ENCODE results near the gene PARK7. TPM values are rescaled to one million over a fixed set of nuclear protein-coding genes. Genes with fewer than 3 reads are reported as not detected.
"Not testable (repeated sequence)": the region's sequence is repeated elsewhere in the genome, so short reads cannot be mapped to it uniquely, and the experiment has no call there.

Gene PARK7
- total RNA-seq, 1 donor from 2014 or later: 291 TPM

GRCh38 chr1:7942214-7942921 lies 19.1 kb upstream of the PARK7 start:
- DNase-seq (ENCODE audit: low read depth): peak; percentile 41

- DNase-seq (ENCODE audit: low read depth): no peak
Observed at GRCh38 chr1:7943251-7943650, 18.3 kb upstream of the PARK7 start.

- no peak for DNase-seq (ENCODE audit: low read depth)
Observed at GRCh38 chr1:7948960-7949359, 12.6 kb upstream of the PARK7 start.

- not testable (repeated sequence) for DNase-seq (ENCODE audit: low read depth)
Observed at GRCh38 chr1:7952791-7953190, 8.7 kb upstream of the PARK7 start.

- DNase-seq (ENCODE audit: low read depth): peak; percentile 91
Observed at GRCh38 chr1:7953850-7954609, 7.5 kb upstream of the PARK7 start.

GRCh38 chr1:7954683-7955082 lies 6.8 kb upstream of the PARK7 start:
- no peak for DNase-seq (ENCODE audit: low read depth)

GRCh38 chr1:7956218-7957032 lies 5.1 kb upstream of the PARK7 start:
- peak; percentile 17 for DNase-seq (ENCODE audit: low read depth)

- no peak for DNase-seq (ENCODE audit: low read depth)
Observed at GRCh38 chr1:7960165-7960564, 1.3 kb upstream of the PARK7 start.

- peak; percentile 26 for DNase-seq (ENCODE audit: low read depth)
Observed at GRCh38 chr1:7960867-7961215, 670 bp upstream of the PARK7 start.

GRCh38 chr1:7962014-7962335 lies 464 bp downstream of the PARK7 start:
- DNase-seq (ENCODE audit: low read depth): no peak

GRCh38 chr1:7962636-7963377 lies 1.3 kb downstream of the PARK7 start:
- DNase-seq (ENCODE audit: low read depth): no peak

GRCh38 chr1:7963378-7963730 lies 1.8 kb downstream of the PARK7 start:
- not testable (repeated sequence) for DNase-seq (ENCODE audit: low read depth)

- not testable (repeated sequence) for DNase-seq (ENCODE audit: low read depth)
Observed at GRCh38 chr1:7963841-7964240, 2.3 kb downstream of the PARK7 start.

GRCh38 chr1:7964476-7964875 lies 3.0 kb downstream of the PARK7 start:
- DNase-seq (ENCODE audit: low read depth): no peak

GRCh38 chr1:7967196-7967595 lies 5.7 kb downstream of the PARK7 start:
- DNase-seq (ENCODE audit: low read depth): no peak

- no peak for DNase-seq (ENCODE audit: low read depth)
Observed at GRCh38 chr1:7967651-7968050, 6.1 kb downstream of the PARK7 start.

- DNase-seq (ENCODE audit: low read depth): no peak
Observed at GRCh38 chr1:7970246-7970645, 8.7 kb downstream of the PARK7 start.

- no peak for DNase-seq (ENCODE audit: low read depth)
Observed at GRCh38 chr1:7971024-7971423, 9.5 kb downstream of the PARK7 start.

- DNase-seq (ENCODE audit: low read depth): no peak
Observed at GRCh38 chr1:7972285-7972684, 10.8 kb downstream of the PARK7 start.

GRCh38 chr1:7973086-7973485 lies 11.6 kb downstream of the PARK7 start:
- DNase-seq (ENCODE audit: low read depth): no peak

GRCh38 chr1:7975212-7975865 lies 13.8 kb downstream of the PARK7 start:
- peak; percentile 73 for DNase-seq (ENCODE audit: low read depth)
